ENCODE measurements around the gene USP6NL.
"Not testable (repeated sequence)": the region's sequence is repeated elsewhere in the genome, so short reads cannot be mapped to it uniquely, and the experiment has no call there.

USP6NL gene

DNA sequence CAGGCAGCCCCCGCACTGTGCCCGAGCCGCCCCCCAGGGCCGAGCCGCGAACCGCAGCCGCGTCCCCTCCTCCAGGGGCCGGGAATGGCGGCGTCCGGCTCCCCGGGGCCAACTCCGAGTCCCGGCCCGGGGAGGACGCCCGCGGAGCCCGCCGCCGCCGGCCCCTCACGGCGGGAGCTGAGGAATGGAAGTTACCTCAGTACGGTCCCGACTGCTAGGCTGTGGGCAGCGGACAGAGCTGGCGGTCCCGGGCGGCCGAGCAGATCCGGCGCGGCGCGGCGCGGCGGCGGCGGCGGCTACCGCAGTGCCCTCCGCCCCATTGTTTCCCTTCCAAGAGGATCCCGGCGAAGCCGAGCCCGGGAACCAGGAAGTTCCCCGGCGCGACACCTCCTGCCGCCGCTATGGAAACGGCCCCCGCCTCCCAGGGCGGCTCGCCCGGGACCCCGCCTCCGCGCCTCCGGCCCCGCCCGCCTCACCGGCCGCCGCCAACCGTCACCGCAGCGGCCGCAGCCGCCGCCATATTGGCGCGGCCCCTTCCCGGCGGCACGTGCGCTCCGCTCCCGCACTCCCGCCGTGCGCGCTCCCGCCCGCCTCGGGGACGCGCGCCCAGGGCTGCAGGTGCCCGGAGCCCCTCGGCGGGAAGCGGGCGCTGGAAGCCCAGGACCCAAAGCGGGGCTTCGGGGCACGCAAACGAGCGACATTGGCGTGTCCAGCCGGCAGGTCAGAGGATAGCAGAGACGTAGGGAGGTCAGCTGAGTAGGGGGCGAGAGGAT, at the start of gene USP6NL:
TSS of gene USP6NL (minus strand) at position 403 of the 773 bp plus-strand sequence. CDS start 14,016 bp downstream, outside the sequence.
- peak; percentile 93 for DNase-seq

DNA sequence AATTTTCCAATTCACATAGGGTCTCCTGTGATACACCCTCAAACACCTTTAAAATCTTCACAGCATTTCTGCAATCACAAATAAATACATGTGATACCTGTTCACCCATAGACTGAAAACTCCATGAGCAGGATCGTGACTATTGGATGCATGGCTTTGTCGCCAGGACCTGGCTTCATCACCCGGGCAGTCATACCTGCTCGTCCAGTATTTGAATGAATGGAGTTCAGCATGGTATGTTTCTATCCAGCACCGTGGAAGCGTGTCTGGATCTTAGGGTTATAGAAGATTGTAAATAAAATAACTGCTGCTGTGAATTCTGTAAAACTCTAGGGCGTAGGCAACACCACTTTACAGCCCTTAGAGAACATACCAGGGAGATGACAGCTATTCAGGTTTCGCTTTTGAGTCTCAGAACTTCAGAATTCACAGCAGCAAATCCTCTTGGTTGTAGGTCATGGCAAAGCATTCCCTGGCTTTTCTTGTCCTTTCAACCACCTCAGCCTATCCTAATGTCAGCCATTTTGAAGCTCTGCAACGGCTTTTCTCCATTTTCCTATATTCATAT, 47.4 kb upstream of the USP6NL start:
- DNase-seq: no peak

DNA sequence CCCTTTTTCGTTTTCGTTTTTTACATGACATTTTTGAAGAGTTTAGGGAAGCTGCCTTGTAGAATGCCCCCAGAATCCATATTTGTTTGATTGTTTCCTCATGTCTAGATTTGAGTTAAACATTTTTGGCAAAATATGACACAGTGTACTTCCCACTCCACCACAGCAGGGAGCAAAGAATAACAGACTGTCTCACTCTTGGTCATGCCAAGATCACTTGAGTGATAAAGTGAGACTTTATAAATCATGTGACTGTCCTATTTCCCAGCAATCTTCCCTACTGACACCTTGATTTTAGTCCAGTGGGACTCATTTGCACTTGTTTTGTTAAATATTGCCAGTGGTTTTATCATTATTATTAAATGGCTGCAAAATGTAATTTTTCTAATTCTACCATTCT, 44.4 kb upstream of the USP6NL start:
- DNase-seq: no peak

DNA sequence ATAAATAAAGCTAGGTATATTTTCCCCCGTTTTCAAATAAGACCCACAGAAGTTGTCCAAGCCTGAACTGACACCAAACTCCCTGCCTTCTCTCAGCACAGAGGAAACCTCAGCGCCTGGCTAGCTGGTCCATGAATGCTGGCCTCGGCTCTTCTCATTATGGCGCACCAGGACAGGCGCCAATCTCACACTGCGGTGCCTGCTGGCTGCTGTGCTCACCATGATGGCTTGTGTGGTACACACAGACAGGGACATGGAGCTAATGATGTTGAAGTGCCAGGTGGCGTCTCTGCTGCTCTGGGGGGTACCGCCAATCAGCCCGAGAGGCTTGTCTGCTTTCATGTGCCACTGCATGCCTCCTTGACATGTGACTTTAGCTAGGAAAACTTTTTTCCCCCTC, 43.2 kb upstream of the USP6NL start:
- DNase-seq: no peak

DNA sequence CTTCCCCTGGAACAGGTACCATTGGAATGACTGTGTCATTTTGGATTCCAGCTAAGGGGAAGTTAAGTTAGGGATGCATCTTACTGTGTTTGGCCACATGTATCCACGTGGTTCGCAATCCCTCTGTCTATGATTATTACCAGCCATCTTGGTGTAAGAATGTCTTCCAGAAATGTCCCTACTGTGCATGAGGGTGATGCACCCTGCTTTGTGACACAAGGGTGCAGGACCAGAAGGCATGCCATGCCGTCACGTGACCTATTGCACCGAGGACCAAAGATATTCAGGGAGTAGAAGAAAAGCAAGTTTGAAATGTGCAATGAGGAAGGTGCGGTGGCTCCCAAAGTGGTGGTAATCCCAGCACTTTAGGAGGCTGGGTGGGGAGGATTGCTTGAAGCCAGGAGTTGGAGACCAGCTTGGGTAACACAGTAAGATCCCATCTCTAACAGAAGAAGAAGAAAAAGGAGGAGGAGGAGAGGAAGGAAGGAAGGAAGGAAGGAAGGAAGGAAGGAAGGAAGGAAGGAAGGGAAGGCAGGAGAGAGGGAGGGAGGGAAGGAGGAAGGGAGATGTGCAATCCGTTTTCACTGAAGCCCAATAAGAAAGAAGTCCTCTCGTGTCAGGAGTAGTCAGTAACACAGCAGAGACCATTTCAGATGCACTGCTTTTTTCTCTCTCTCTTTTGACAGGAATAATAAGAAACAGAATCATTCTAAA, 42.5 kb upstream of the USP6NL start:
- no peak for DNase-seq

DNA sequence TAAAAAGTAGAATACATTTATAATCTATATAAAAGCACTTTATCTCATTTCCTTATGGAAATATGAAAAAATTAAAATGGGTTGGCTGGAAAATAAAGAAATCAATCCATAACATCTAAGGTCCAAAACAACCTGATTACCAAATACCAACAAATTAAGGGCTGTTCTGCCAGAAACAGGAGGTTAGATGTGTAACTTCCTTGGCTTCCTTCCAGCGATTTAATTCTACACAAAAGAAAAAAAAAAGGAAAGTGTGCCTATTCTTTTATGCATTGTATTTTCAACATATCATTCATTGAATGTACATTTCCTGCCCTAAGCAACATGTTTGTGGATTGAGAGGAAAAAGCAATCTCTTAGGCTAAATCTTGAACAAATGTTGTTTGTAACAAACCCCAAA, 36.2 kb upstream of the USP6NL start:
- no peak for DNase-seq

DNA sequence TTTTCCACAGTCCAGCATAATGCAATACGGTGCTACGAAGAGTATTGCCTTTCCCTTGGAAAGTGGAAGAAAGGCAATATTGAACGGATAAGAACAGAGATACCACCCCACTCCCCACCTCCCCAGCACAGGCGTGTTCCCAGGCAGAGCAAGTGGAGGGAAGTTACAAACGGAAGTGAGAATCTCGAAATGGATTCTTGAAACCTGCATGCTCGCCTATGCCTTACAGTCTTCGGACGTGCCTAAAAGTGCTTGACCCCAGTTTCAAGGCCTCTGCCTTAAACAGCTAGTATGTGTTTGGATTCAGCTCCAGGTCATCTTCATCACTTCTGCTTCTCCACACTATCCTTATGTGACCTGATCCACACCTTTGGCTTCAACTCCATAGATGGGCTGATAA, 35.0 kb upstream of the USP6NL start:
- DNase-seq: no peak

DNA sequence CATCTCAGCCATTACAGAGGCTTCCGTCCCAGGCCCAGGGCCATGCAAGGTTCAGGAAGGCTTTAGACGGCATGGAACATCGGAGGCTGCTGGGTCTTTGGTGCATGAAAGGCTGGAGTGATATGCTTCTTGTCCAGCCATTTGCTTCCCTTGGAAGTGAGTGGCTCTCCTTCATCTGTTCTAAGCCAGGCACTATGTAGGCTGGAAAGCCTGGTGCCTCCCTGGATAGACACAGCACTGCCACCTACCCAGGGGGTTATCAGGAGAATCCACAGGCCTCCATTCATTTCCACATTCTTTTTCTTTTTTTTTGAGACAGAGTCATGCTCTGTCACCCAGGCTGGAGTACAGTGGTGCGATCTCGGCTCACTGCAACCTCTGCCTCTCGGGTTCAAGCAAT, 31.6 kb upstream of the USP6NL start:
- DNase-seq: no peak

DNA sequence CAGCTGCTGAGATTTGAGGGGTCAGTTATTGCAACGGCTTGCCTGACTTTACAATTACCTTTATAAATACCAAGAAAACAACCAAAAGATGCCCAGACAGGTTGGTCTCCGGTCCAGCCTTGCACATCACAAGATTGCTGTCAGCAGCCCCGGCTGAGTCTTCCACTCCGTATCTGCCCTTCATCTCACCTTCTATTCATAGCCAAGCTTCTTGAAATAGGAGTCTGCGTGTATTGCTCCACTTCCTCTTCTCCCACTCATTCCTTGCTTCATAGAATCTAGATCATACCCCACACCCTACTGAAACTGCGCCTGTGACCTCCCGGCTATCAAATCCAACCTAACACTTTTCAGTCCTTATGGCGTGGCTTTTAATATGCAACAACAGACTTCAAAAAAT, 31.1 kb upstream of the USP6NL start:
- DNase-seq: no peak

DNA sequence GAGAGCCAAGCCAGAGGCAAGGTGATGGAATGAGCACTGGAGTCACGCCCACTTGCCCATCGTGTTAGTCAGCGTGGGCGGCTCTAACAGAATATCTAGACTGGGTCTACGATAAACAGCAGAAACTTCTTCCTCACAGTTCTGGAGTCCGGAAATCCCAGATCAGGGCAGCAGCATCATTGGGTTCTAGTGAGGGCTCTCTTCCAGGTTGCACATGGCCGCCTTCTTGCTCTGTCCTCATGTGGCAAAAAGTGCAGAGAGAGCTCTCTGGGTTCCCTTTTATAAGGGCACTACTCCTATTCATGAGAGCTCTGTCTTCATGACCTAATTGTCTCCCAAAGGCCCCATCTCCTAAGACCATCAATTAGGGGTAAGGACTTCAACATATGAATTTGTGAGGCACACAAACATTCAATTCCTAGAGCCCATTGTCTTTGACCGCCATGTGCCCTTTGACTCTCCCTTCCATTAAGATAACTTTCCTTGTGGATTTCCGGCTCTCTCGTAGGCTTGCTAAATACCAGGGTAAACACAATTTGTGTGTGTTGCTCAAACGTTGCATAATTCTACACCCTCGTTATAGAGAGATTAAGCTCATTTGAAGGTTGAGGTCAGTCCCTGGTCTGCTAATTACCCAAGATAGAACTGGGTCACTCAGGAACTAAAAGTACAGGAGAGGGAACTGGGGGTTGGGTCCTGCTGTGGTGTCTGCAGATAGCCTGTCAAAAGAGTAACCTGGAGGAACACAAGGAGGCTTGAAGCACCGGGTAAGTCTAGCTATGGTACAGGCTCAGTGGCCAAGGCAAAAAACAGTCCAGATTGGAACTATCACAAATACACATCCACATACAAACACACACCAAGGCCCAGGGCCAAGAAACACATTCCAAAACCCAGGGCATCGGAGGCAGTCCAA, 28.7 kb upstream of the USP6NL start:
- DNase-seq: no peak

DNA sequence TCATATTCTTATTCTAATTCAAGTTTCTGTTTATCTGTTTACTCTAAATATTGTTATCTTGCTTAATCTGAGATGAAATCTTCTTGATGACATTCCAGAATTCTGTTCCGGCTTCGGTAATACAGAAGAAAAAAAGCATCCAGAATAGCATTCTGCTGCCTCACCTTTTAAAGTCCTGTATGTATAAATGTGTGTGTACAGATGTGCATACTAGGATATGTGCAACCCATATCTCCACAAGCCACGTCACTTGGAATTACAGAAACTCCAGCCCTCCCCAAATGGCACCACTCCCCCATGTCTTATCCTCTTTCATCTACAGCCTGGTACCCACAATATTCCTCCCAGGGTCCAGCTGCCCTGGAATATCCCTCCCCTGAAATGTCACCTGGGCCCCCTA, 27.9 kb upstream of the USP6NL start:
- DNase-seq: no peak

DNA sequence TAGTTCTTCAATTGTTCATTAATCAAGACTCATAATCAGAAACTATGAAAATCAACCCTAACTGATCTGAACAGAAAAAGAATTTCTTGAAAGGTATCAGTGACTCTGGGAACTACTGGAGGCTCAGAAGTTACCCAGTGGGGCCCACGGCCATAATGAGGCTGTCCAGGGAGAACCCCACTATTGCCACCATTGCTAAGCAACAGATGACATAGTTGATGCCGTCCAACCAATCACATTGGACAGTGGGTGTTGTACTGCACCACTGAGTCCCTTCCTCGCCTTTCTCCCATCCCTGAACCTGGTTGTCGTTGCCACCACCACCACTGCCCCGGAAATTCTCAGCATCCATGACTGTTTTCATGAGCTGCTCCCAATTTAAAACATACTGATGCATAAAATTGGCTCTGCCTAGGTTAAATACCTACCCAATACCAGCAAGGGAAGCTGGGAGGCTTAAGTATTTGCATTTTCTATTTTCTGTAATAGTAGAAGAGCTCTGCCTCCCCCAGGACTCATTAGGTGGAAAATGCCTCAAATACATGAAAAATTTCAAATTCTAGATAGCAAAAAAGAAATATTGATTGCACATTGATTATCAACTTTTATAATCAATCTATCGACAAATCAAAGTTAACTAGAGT, 26.7 kb upstream of the USP6NL start:
- DNase-seq: no peak

DNA sequence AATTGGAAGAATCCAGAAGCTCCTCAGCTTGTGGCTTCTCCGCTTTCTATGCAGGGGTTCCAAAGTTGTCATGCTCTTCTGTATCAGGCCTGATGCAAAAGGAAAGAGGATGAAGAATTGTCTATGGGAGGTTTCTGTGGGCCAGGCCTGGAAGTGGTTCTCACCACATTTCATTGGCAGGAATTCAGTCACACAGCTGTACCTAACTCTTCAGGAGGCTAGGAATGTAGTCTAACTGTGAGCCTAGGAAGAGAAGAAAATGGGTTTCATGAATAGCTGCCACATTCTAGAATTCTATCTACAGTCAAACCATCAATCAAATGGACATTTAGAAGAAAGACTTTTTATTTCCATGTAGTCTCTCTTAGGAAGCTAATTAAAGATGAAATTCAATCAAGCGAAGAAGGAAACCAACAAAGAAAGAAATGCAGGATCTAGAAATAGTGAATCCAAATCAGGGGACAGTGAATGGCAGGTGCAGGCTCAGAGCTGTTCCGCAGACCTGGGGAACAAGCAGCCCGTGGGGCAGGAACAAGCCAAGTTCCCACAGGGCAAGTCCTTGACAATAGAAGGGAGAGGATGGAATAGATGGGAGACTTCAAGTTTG, 25.4 kb upstream of the USP6NL start:
- no peak for DNase-seq

DNA sequence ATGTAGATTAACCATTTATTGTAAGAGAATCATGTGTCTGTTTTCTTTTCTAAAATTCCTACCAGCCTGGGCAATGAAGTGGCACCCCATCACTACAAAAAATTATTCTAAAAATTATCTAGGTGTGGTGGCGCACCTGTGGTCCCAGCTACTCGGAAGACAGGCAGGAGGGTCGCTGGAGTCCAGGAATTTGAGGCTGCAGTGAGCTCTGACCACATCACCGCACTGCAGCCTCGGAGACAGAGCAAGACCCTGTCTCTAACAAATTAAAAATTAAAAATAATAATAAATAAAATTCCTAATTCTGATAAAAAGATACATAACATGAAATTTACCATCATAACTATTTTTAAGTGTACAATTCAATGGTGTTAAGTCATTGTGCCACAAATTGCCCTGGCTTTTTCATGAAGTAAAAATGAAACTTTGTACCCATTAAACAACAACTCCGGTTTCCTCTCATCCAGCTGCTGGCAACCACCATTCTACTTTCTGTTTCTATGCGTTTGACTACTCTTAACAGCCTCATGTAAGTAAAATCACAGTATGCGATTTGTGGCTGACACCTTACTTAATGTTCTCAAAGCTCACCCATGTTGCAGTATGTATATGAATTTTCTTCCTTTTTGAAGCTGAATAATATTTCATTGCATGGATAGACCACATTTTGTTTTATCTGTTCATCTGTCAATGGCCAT, 20.6 kb upstream of the USP6NL start:
- DNase-seq: no peak

DNA sequence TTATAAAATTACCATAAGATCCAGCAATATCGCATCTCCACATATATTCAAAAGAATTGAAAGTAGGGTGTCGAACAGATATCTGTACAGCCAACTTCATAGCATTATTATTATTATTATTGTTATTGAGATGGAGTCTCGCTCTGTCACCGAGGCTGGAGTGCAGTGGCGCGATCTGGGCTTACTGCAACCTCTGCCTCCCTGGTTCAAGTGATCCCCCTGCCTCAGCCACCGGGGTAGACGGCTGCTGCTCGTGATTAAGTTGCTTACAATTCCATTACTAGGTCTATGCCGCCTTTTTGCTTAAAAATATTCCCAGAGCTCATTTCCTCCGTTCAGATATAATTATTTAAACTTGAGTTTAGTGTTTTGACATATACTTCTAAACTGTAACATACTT, 19.8 kb upstream of the USP6NL start:
- no peak for DNase-seq

DNA sequence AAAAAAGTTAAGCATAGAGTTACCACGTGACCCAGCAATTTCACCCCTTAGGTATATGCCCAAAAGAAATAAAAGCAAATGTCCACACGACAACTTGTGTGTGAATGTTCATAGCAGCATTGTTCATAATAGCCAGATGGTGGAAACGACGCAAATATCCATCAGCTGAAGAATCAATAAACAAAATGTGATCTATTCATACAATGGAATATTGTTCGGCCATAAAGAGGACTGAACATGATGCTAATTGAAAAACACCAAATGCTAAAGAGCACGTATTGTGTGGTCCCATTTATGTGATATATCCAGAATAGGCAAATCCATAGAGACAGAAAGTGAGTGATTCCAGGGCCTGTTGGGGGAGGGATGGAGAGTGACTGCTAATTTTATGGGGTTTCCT, 18.3 kb upstream of the USP6NL start:
- DNase-seq: no peak

DNA sequence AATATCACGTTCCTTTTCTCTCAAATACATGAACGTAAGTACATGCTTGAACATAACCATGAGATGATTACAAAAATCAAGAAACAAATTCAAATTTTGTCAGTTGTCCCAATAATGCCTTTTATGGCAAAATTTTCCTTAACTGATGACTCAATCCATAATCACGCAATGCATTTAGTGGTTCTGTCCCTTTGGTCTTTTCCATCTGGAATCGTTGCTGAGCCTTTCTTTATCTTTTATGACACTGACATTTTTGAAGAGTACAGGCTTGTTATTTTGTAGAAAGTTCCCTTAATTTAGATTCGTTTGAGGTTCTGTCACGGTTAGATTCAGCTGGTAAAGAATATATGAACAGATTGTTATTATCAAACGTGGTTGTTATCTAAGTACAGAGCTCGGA, 16.5 kb upstream of the USP6NL start:
- not testable (repeated sequence) for DNase-seq

DNA sequence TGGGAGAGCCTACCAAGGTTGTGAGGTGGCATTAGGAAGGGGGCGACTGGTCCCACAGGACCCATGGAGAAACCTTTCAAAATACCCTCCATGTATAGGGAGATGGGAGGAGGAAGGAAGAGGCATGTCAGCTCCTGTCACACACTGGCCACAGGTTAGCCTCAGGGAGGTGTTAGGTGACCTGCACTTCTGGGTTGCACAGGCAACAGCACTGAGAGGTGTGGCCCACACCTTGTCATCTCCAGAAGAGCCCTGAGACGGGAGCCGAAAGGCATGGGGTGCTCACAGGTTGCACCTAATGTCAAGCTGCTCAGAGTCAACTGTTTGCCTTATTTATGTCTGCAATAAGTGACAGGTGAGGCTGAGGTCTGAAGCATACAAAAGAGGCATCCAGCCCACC, 14.6 kb upstream of the USP6NL start:
- no peak for DNase-seq

DNA sequence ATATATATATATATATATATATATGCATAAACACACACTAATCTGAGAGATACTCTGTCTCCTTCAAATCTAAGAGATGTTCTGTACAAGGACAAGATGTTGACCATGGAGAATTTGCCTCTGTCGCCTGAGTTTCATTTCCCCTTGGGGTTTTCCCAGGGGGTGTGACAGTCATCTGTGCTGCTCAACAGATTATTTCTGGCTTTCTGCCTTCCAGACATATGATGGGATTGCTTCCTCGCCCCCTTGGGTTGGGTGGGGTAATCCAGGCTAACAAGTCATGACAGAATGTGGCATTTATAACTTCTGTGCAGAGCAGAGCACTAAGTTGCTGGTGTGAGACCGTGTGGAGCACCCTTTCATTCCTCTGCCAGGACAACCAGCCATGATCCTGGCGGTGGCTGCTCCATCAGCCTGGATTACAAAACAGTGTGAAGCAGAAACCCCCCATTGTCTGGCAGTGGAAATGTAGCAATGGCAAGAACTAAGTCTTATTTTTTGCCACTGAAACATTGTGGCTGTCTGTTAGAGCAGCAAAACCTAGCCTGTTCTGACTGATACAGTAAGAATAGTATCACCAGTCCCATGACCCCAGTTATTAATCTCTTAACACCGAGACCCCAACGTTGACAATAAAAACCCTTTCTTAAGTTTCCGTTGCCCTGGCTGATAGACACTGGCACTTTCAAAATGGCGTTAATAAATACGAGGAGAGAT, 13.7 kb upstream of the USP6NL start:
- no peak for DNase-seq

DNA sequence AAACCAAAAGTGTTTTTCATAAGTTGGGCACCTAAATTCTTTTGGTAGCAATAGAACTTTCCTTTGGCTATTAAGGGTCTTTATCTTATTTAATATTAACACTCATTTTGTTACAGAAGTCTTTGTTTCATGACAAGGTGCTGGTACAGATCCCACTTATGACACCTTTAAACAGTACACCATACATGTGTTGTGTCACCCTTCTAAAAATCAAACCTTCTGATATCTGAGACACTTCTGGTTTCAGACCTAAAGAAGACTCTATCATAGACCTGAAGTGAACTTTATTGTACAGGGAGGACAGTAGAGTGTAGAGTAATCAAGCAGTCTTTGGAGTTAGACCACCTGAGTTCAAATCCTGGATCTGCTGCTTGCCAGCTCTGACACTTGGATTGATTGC, 5.8 kb upstream of the USP6NL start:
- no peak for DNase-seq

DNA sequence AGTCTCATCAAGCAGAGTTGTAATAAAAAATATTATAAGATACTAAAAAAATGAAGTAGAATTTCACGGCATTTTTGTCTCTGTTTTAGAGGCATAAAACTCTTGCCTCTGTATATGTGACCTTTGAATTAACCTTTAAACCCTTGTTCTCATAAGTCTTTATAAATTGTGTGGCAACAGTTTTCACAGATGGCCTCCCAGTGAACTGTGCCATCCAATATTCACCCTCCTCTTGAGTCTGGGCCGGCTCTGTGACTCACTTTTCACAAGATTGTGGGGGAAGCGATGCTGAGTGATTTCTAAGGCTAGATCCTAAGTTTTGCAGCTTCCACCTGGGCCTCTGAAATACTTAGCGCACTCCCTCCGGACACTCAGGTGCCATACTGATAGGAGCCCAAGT, 4.6 kb upstream of the USP6NL start:
- no peak for DNase-seq

All from eye (tissue), 1 donor.